Measurements from ENCODE around the gene BNIP5.

DNA sequence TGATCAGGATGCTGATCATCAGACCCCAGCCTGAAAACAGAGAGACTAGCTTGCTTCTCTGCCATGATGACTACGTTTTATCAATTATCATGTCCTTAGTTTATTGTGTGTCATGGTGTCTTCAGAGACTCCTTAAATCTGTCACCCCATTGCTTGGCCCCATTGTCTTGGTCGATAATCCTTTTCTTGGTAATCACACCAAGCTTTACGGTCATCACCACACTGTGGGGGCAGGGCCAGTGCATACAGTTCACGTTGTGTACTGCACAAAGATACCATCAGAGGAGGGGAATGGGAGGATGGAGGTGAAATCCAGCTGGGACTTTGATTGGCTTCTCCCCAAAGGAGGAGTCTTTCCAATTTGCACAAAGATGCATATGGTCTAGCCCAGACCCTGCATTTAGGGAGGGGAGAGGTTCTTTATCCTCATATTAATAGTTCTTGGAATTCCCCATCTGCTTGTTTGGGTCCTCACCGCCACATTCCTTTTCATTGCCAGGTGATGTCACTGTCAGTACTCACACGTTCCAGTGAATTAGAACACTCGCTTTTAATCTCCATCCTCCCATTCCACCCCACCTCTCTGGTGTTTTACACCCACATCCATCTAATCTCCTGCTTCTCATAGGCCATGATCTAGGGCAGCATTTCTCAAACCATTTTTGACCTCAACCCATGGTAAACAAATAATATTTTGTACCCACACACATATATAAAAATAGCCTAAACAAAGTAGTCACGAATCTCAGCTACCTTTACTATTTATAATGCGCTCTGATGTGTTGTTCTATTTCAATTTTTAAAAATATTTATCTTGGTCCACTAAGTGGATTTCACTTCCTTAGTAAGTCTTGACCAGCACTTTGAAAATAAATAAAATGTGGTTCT, 45.1 kb upstream of the BNIP5 start:
- TF ChIP-seq, protein P1, sequence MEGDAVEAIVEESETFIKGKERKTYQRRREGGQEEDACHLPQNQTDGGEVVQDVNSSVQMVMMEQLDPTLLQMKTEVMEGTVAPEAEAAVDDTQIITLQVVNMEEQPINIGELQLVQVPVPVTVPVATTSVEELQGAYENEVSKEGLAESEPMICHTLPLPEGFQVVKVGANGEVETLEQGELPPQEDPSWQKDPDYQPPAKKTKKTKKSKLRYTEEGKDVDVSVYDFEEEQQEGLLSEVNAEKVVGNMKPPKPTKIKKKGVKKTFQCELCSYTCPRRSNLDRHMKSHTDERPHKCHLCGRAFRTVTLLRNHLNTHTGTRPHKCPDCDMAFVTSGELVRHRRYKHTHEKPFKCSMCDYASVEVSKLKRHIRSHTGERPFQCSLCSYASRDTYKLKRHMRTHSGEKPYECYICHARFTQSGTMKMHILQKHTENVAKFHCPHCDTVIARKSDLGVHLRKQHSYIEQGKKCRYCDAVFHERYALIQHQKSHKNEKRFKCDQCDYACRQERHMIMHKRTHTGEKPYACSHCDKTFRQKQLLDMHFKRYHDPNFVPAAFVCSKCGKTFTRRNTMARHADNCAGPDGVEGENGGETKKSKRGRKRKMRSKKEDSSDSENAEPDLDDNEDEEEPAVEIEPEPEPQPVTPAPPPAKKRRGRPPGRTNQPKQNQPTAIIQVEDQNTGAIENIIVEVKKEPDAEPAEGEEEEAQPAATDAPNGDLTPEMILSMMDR (IDR thresholded peaks at IDR 0.05): no peak
- TF ChIP-seq EZH2 (IDR thresholded peaks at IDR 0.05) (no peak), EZH2phosphoT487 (IDR thresholded peaks at IDR 0.05) (no peak)
